Neural progenitor cell (in vitro differentiated cells): Measurements from ENCODE around the gene SCIMP. TPM values are rescaled to one million over a fixed set of nuclear protein-coding genes. Genes with fewer than 3 reads are reported as not detected.
"Not testable (repeated sequence)": the region's sequence is repeated elsewhere in the genome, so short reads cannot be mapped to it uniquely, and the experiment has no call there.

ENCODE experiments used
- DNase-seq: peaks from one replicate; pipeline ENCODE4 v3.0.0-alpha.2; 2016; ENCODE audit warnings: low spot score
- H2AFZ ChIP-seq: fragments of 200-600 bp; sonication (generic); replicated peaks from 2 replicates; pipeline ENCODE4 v1.6.1; 2016; ENCODE audit warnings: antibody characterized with exemption
- H3F3A ChIP-seq: fragments of 200-600 bp; sonication (generic); 2 replicates; pipeline ENCODE4 v1.6.1; 2016; ENCODE audit warnings: antibody characterized with exemption, low read depth
- H3K27ac ChIP-seq: fragments of 200-600 bp; sonication (generic); 2 replicates; pipeline ENCODE4 v1.5.1; 2016; ENCODE audit warnings: mild to moderate bottlenecking
- H3K27me3 ChIP-seq: fragments of 200-600 bp; sonication (generic); 2 replicates; pipeline ENCODE4 v1.6.1; 2016; ENCODE audit warnings: mild to moderate bottlenecking, moderate library complexity
- H3K36me3 ChIP-seq: fragments of 200-600 bp; sonication (generic); 2 replicates; pipeline ENCODE4 v1.5.1; 2016
- H3K4me1 ChIP-seq: fragments of 200-600 bp; sonication (generic); 2 replicates; pipeline ENCODE4 v1.6.1; 2016; ENCODE audit warnings: mixed run types
- H3K4me2 ChIP-seq: fragments of 200-600 bp; sonication (generic); 2 replicates; pipeline ENCODE4 v1.6.1; 2016
- H3K4me3 ChIP-seq: fragments of 200-600 bp; sonication (generic); 2 replicates; pipeline ENCODE4 v1.5.1; 2016
- H3K79me2 ChIP-seq: fragments of 200-600 bp; sonication (generic); 2 replicates; pipeline ENCODE4 v1.6.1; 2016; ENCODE audit warnings: low read depth
- H3K9ac ChIP-seq: fragments of 200-600 bp; sonication (generic); 2 replicates; pipeline ENCODE4 v1.6.1; 2016
- H3K9me3 ChIP-seq: fragments of 200-600 bp; sonication (generic); 2 replicates; pipeline ENCODE4 v1.5.1; 2016; ENCODE audit warnings: low read depth
- H4K20me1 ChIP-seq: fragments of 200-600 bp; sonication (generic); 2 replicates; pipeline ENCODE4 v1.6.1; 2016; ENCODE audit warnings: low read depth
- H3K27ac Mint-ChIP-seq: 3 replicates; pipeline ENCODE4 v1.8.0; 2021; ENCODE audit warnings: mixed read lengths
- H3K27me3 Mint-ChIP-seq: 2 replicates; pipeline ENCODE4 v1.8.0; 2022; ENCODE audit warnings: low read depth, mild to moderate bottlenecking, inconsistent platforms, moderate library complexity, mixed read lengths; ENCODE audit not compliant: insufficient read depth
- H3K36me3 Mint-ChIP-seq: 3 replicates; pipeline ENCODE4 v1.8.0; 2021; ENCODE audit warnings: mixed read lengths
- H3K4me1 Mint-ChIP-seq: 3 replicates; pipeline ENCODE4 v1.8.0; 2021; ENCODE audit warnings: mixed read lengths
- H3K4me3 Mint-ChIP-seq: 3 replicates; pipeline ENCODE4 v1.8.0; 2021; ENCODE audit warnings: mild to moderate bottlenecking, moderate library complexity, mixed read lengths
- H3K9me3 Mint-ChIP-seq: 3 replicates; pipeline ENCODE4 v1.8.0; 2020; ENCODE audit warnings: mixed read lengths
- EZH2 ChIP-seq: fragments of 200-600 bp; sonication (generic); IDR thresholded peaks from 2 replicates; pipeline ENCODE4 v1.6.1; 2017; ENCODE audit warnings: antibody characterized with exemption, mild to moderate bottlenecking, moderate library complexity
- EZH2phosphoT487 ChIP-seq: fragments of 200-600 bp; sonication (generic); IDR thresholded peaks from 2 replicates; pipeline ENCODE4 v1.6.1; 2017; ENCODE audit warnings: antibody characterized with exemption
- total RNA-seq: library from RNA; depleted of rRNA; stranded (reverse); fragments of >200 nt; gene quantifications from 2 replicates; pipeline ENCODE4 v1.2.3, GENCODE V29; 2015; ENCODE audit warnings: low replicate concordance
- TF ChIP-seq, protein P1 (sequence below): fragments of 200-600 bp; sonication (generic); IDR thresholded peaks from 2 replicates; pipeline ENCODE4 v1.5.1; 2017; ENCODE audit warnings: antibody characterized with exemption, mild to moderate bottlenecking

Gene SCIMP
- total RNA-seq, 1 donor from 2014 or later = not detected

DNA sequence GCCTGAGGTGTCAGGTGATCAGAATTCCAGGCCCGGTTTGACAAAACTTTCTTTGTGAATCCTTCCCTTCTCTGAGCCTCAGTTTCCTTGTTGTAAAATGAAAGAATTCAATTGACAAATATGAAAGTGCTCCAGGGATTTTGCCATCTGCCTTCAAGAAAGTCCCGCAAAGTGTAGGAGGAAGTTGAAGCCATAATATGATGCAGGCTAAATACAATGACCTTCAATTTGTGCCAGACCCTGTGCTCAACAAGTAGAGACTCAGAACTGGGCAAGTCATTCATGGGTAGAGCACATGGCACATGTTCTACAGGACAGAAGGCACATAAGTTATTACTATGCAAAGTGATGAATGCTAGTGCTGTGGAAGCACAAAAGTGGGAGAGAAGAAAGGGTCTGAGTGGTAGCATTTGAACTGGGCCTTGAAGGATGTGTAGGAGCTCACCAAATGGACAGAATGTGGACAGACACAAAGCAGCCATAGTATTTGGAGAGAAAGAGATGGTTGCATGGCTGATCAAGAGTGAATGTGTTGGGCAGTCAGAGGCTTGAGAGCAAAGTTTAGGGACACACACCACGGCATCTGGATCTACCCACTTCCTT, 2.4 kb upstream of the SCIMP start:
- no peak overlapping the region for H3K4me3 ChIP-seq
- no peaks in the 10 kb centered on the region for H3K4me1 ChIP-seq
- TF ChIP-seq, protein P1, sequence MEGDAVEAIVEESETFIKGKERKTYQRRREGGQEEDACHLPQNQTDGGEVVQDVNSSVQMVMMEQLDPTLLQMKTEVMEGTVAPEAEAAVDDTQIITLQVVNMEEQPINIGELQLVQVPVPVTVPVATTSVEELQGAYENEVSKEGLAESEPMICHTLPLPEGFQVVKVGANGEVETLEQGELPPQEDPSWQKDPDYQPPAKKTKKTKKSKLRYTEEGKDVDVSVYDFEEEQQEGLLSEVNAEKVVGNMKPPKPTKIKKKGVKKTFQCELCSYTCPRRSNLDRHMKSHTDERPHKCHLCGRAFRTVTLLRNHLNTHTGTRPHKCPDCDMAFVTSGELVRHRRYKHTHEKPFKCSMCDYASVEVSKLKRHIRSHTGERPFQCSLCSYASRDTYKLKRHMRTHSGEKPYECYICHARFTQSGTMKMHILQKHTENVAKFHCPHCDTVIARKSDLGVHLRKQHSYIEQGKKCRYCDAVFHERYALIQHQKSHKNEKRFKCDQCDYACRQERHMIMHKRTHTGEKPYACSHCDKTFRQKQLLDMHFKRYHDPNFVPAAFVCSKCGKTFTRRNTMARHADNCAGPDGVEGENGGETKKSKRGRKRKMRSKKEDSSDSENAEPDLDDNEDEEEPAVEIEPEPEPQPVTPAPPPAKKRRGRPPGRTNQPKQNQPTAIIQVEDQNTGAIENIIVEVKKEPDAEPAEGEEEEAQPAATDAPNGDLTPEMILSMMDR = no peak
- TF ChIP-seq EZH2 (no peak), EZH2phosphoT487 (no peak)
- H3K9ac ChIP-seq = no peak overlapping the region
- H3K79me2 ChIP-seq = no peaks in the 10 kb centered on the region
- H4K20me1 ChIP-seq = no peaks in the 10 kb centered on the region
- no peak overlapping the region for H3K27ac Mint-ChIP-seq
- H3K9me3 Mint-ChIP-seq = no peaks in the 10 kb centered on the region
- peaks cover 8% of the 10 kb centered on the region for H3K4me1 Mint-ChIP-seq
- H3K27me3 Mint-ChIP-seq = no peaks in the 10 kb centered on the region
- H3K27ac ChIP-seq = no peak overlapping the region
- peaks cover 4% of the 10 kb centered on the region for H3K36me3 Mint-ChIP-seq
- DNase-seq = no peak
- H3K27me3 ChIP-seq = no peaks in the 10 kb centered on the region
- H3F3A ChIP-seq = no peaks in the 10 kb centered on the region
- H3K9me3 ChIP-seq = no peaks in the 10 kb centered on the region
- H3K36me3 ChIP-seq = no peaks in the 10 kb centered on the region
- no peak overlapping the region for H3K4me2 ChIP-seq
- H3K4me3 Mint-ChIP-seq = no peak overlapping the region
- no peak overlapping the region for H2AFZ ChIP-seq

DNA sequence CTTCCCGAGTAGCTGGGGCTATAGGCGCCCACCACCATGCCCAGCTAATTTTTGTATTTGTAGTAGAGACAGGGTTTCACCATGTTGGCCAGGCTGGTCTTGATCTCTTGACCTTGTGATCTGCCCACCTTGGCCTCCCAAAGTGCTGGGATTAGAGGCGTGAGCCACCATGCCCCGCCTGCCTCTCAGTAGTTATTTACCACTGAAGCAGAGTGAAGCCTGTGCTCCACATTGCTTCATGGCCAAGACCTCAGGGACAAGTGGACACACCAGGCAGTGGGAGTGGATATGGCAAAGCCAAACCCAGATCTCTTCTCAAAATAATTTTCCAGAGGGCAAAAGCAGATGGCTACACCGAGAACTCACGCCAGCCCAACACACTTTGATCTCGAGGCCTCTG, 1.2 kb downstream of the SCIMP start:
- H3F3A ChIP-seq, H2AFZ ChIP-seq, H3K9ac ChIP-seq, H3K4me2 ChIP-seq, H3K9me3 Mint-ChIP-seq, DNase-seq, H3K9me3 ChIP-seq, H4K20me1 ChIP-seq, H3K4me1 ChIP-seq, H3K27me3 ChIP-seq, H3K36me3 ChIP-seq, H3K4me3 ChIP-seq, H3K79me2 ChIP-seq, H3K27me3 Mint-ChIP-seq, H3K27ac ChIP-seq, H3K27ac Mint-ChIP-seq, H3K4me3 Mint-ChIP-seq: not testable (repeated sequence)
- peaks cover 14% of the 10 kb centered on the region for H3K4me1 Mint-ChIP-seq
- peaks cover 11% of the 10 kb centered on the region for H3K36me3 Mint-ChIP-seq

DNA sequence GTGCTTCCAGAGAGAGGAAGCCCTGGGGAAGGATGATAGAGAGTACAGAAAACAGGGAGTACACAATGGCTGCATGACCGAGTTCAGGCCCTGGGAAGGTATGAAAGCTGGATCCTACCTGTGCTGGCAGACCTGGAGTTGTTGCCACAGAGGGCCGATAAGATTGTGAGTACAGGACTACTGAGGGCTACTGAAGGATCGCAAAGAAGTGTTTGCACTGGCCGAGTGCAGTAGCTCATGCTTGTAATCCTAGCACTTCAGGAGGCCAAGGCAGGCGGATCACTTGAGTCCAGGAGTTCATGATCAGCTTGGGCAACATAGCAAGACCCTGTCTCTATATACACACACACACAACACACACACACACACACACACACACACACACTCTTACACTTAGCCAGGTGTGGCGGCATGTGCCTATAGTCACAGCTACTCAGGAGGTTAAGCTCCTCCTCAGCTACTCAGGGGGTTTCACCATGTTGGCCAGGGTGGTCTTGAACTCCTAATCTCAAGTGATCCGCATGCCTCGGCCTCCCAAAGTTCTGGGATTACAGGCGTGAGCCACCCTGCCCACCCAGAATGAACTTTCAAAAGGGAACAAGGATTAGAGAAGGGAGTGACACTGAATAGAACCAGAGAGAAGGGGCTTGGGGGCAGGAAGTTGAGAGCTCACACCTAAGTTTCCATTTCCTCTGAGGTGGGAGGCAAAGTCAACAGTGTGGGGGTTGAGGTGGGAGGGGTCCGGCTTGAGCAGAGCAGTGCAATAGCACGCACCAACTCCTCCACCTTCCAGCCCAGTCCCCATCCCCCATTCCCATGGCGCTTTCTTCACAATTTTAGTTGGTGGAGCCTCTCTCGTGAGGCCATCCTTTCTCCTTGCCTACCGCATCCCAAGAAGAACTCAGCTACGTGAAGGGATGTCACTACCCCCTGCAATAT, 7.5 kb downstream of the SCIMP start:
- Histone ChIP-seq H3K79me2 (no peaks in the 10 kb centered on the region), H3K9me3 (no peaks in the 10 kb centered on the region), H3K4me1 (no peaks in the 10 kb centered on the region), H2AFZ (no peak overlapping the region), H3K9ac (no peak overlapping the region), H3F3A (no peaks in the 10 kb centered on the region), H3K36me3 (no peaks in the 10 kb centered on the region), H3K4me2 (no peak overlapping the region), H4K20me1 (no peaks in the 10 kb centered on the region), H3K4me3 (no peak overlapping the region), H3K27ac (no peak overlapping the region), H3K27me3 (no peaks in the 10 kb centered on the region)
- peaks cover 8% of the 10 kb centered on the region for H3K4me1 Mint-ChIP-seq
- H3K36me3 Mint-ChIP-seq = peaks cover 15% of the 10 kb centered on the region
- no peak overlapping the region for H3K4me3 Mint-ChIP-seq
- no peak overlapping the region for H3K27ac Mint-ChIP-seq
- no peaks in the 10 kb centered on the region for H3K9me3 Mint-ChIP-seq
- TF ChIP-seq, protein P1 = no peak
- no peak for TF ChIP-seq EZH2phosphoT487
- DNase-seq = no peak
- H3K27me3 Mint-ChIP-seq = peaks cover 12% of the 10 kb centered on the region
